ENCODE results near the gene EDA.
A peak's percentile ranks its signal among the peaks of the same experiment; 100 is the strongest.

Gene EDA

DNA sequence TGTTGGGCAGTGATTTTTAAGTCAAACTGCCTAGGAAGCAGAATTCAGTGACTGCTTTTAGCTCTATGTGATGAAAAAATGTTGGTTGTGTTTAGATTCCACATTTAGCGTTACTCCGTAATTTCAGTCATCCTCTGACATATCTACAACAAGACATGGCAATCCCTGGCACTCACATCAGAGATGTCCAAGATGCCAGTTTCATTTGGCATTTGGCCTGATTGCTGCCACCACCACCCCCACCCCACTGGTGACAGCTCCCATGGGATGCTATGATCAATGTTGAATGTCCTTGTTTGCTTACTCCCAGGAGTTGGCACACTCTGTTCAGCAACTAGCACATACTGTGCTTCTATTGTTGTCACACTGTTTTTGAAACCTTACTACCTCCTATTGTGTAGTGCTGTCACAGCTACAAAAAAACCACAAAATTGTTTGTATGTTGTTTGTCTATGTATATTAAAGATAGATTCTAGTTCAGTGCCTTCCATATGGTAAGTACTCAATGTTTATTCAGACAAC is 332.4 kb downstream of the EDA start:
- in situ Hi-C loops (cut with HindIII; ENCODE audit: low sequenced_read_pairs): no loop called here
- no peak for DNase-seq (ENCODE audit: low read depth, low spot score)
- no peak overlapping the region for H3K4me3 ChIP-seq (ENCODE audit: low read depth, low read length)
- TF ChIP-seq, protein P1, sequence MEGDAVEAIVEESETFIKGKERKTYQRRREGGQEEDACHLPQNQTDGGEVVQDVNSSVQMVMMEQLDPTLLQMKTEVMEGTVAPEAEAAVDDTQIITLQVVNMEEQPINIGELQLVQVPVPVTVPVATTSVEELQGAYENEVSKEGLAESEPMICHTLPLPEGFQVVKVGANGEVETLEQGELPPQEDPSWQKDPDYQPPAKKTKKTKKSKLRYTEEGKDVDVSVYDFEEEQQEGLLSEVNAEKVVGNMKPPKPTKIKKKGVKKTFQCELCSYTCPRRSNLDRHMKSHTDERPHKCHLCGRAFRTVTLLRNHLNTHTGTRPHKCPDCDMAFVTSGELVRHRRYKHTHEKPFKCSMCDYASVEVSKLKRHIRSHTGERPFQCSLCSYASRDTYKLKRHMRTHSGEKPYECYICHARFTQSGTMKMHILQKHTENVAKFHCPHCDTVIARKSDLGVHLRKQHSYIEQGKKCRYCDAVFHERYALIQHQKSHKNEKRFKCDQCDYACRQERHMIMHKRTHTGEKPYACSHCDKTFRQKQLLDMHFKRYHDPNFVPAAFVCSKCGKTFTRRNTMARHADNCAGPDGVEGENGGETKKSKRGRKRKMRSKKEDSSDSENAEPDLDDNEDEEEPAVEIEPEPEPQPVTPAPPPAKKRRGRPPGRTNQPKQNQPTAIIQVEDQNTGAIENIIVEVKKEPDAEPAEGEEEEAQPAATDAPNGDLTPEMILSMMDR (IDR thresholded peaks at IDR 0.05; ENCODE audit: low read depth, low read length): no peak

DNA sequence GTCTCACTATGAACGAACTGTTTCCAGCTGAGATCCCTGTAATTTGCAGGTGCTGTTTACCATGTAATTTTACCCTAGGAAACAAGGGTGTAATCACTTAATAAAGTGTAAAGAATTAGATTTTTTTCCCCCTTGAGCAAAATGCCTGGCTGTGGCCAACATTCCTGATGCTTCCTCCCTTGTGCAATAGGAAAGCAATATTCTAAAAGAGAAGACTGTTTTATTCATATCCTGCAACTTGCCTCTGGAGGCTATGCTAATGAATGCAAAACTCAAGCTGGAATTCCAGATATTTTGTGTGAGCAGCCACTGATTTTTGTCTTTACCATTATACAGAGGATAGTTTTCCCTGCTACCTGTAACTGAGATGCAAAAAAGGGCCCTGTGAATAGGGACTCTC is 335.8 kb downstream of the EDA start:
- in situ Hi-C loops (cut with HindIII; ENCODE audit: low sequenced_read_pairs): no loop called here
- DNase-seq (ENCODE audit: low read depth, low spot score): no peak
- no peak overlapping the region for H3K4me3 ChIP-seq (ENCODE audit: low read depth, low read length)
- TF ChIP-seq, protein P1 (IDR thresholded peaks at IDR 0.05; ENCODE audit: low read depth, low read length): no peak

DNA sequence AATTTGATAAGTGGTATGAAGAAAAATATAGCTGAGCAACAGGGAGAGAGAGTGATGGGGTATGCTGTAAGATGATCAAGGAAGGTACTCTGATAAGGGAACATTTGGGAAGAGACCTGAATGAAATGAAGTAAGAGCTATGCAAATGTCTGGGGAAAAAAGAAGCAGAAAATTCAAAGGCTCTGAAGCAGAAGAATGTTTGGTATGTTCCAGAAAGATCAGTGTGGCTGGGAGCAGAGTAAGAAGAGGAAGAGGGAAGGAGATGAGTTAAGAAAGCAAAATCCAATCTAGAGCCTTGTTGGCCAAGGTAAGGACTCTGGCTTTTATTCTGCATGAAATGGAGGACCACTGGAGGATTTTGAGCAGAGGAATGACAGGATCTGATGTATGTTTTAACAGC is 343.8 kb downstream of the EDA start:
- TF ChIP-seq, protein P1 (IDR thresholded peaks at IDR 0.05; ENCODE audit: low read depth, low read length): no peak
- H3K4me3 ChIP-seq (ENCODE audit: low read depth, low read length): no peak overlapping the region
- in situ Hi-C loops (cut with HindIII; ENCODE audit: low sequenced_read_pairs): no loop called here
- DNase-seq (ENCODE audit: low read depth, low spot score): no peak

DNA sequence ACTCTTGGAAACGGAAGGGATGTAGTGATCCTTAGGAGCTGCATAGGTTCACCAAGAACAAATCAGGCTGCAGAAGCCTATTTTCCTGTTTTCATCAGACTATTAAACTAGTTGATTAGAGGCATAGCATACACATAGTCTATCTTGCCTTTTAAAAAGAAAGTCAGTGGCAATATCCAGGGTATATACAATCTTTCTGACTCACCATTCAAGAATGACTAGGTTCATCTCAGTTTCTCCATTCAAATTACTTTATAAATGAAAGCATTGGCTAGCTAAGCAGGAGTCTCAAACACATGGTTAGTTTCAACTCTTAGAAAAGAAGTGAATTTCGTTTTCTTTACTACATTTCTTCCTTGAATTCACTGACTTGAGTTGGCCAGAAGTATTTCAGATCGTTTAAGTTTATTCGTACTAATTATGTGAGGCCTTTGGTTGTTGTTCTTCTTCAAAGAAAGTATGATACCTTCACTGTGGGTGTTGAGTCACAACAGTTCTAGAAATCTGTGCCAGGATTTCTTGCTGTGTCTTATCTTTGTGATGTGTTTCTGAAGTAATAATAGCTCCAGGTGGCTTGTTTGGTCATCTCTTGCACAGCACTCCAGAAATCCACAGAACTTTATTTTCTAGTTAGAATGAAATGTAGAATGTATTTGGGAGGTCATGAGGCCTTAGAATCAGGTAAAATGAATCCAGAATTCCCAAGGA is 345.6 kb downstream of the EDA start:
- TF ChIP-seq, protein P1 (IDR thresholded peaks at IDR 0.05; ENCODE audit: low read depth, low read length): no peak
- peak; percentile 3 for DNase-seq (ENCODE audit: low read depth, low spot score)
- in situ Hi-C loops (cut with HindIII; ENCODE audit: low sequenced_read_pairs): no loop called here

DNA sequence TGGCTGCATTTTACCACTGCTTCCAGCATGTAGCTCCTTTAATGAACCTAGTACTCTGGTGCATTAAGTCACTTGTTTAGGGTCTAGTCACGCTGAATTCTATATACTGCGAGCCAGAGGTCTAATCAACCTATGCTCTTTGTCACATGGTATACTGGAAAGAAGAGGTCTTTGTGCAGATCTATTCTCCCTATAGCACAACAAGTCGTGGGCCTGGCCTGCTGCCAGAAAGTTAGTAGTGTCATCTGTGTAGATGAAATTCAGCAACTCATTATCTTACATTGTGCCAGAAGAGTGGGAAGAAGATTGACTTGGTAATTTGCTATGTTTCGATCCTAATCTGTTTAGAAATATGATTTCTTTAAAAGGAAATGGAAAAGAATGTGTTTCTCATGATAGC is 353.0 kb downstream of the EDA start:
- TF ChIP-seq, protein P1 (IDR thresholded peaks at IDR 0.05; ENCODE audit: low read depth, low read length): no peak
- no peak for DNase-seq (ENCODE audit: low read depth, low spot score)
- in situ Hi-C loops (cut with HindIII; ENCODE audit: low sequenced_read_pairs): no loop called here
- no peak overlapping the region for H3K4me3 ChIP-seq (ENCODE audit: low read depth, low read length)

More for the DNA sequence above, 345.6 kb downstream of the EDA start:
- no peak overlapping the region for H3K4me3 ChIP-seq (ENCODE audit: low read depth, low read length)

DNA sequence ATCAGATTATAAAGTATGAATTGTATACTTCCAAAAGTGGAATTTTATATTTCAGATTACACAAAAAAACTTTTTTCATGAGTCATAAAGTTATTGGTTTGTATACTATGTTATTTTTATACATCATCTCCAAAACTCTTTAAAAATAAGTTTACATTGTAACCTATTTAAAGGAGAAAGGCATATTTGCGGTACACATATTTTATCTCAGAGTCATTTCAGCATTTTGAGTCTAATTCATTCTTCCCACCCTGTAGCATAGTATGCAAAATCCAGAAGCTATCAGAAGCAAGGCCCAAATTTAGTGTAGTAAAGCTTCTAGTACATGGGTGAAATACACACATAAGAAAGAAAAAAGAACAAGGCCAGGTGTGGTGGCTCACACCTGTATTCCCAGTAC is 353.5 kb downstream of the EDA start:
- in situ Hi-C loops (cut with HindIII; ENCODE audit: low sequenced_read_pairs): no loop called here

More for the DNA sequence above, 353.5 kb downstream of the EDA start:
- DNase-seq (ENCODE audit: low read depth, low spot score): no peak
- no peak overlapping the region for H3K4me3 ChIP-seq (ENCODE audit: low read depth, low read length)
- TF ChIP-seq, protein P1 (IDR thresholded peaks at IDR 0.05; ENCODE audit: low read depth, low read length): no peak

All from astrocyte of the spinal cord (primary cell).